ENCODE measurements around the gene MYH16. TPM values are rescaled to one million over a fixed set of nuclear protein-coding genes. Genes with fewer than 3 reads are reported as not detected.
A peak's percentile ranks its signal among the peaks of the same experiment; 100 is the strongest.
"Not testable (repeated sequence)": the region's sequence is repeated elsewhere in the genome, so short reads cannot be mapped to it uniquely, and the experiment has no call there.

MYH16 gene
- total RNA-seq, 1 experiment from 2014 or later, result 29.6 TPM

DNA sequence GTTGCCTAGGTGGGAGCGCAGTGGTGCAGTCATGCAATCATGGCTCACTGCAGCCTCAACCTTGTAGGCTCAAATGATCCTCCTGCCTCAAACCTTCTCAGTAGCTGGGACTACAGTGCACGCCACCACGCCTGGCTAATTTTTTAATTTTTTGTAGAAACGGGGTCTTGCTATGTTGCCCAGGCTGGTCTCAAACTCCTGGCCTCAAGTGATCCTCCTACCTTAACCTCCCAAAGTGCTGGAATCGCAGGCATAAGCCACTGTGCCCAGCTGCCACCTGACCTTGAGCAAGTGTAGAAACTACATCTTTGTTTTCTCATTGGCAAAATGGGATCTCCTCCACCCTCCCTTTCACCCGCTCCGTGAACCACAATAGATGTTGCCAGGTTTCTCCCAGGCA, 15.0 kb upstream of the MYH16 start:
- DNase-seq (ENCODE audit: low read depth), result no peak

- DNase-seq (ENCODE audit: low read depth), result no peak
These were observed 14.1 kb upstream of the MYH16 start for GRCh38 chr7:99258501-99258900.

- DNase-seq (ENCODE audit: low read depth), result no peak
These were observed 12.2 kb upstream of the MYH16 start for GRCh38 chr7:99260395-99260794.

- no peak for DNase-seq (ENCODE audit: low read depth)
These were observed 11.0 kb upstream of the MYH16 start for GRCh38 chr7:99261646-99262045.

- DNase-seq (ENCODE audit: low read depth), result no peak
These were observed 6.7 kb upstream of the MYH16 start for GRCh38 chr7:99265848-99266480.

- DNase-seq (ENCODE audit: low read depth), result peak; percentile 99
These were observed 5.2 kb upstream of the MYH16 start for GRCh38 chr7:99267481-99267840.

DNA sequence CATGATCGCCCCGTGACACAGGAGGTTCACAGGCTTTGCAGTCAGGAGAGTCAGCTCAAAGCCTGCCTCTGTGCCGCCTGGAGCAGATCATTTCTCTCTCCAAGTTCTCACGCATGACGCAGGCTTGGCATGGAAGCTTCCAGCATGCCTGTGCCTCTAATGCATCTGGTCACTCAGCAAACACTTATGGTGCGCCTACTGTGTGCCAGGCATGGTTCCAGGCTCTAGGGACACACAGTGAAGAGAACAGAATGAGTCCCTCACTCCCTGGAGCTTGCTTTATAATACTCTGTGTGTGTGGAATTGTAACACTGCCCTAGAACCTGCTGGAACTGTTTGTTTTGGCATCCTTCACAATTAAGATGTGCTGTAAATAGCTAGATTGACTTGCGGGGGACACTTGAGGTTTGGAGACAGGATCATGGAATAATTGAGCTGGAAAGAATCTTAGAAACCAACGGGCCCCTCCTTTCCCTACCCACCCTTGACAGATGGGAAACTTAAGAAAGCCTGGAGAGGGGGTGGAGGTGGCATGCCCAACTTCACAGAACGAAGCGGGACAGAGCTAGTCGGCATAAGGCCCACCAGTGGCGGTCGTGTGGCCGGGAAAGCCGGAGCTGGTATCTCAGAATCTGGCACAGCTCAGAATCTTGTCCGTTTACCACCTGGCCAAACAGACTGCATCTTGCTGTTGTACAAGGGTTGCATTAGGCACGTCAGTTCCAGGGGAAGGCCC, 4.6 kb upstream of the MYH16 start:
- DNase-seq (ENCODE audit: low read depth), result peak; percentile 86

DNA sequence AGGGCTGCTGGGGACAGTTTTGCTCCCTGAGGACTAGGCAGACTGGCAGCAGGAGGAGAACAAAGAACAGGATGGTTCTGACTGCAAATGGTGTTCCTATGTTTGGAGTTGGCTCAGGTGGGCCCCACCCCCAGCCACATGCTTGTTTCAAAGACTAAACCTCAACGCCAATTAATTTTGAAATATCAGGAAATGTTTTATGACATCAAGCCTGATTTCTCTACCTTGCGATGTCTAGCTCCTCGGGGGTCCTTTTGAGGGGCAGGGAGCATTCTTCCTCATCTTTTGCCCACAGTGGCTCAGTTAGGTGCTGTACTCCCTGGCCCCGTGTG, 4.1 kb upstream of the MYH16 start:
- no peak for DNase-seq (ENCODE audit: low read depth)

DNA sequence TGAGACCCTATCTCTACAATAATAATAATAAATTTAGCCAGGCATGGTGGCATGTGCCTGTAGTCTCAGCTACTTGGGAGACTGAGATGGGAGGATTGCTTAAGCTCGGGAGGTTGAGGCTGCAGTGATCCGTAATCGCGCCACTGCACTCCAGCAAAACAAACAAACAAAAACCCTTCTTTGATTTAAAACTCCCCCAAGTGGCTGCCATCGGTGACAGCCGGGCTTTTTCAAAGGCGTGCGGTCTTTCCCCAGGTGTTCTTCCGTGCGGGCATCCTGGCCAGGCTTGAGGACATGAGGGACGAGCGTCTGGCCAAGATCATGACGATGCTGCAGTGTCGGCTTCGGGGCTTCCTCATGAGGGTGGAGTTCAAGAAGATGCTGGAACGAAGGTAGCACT, 1.9 kb upstream of the MYH16 start:
- no peak for DNase-seq (ENCODE audit: low read depth)

GRCh38 chr7:99273561-99273960, 922 bp downstream of the MYH16 start:
- DNase-seq (ENCODE audit: low read depth), result not testable (repeated sequence)

GRCh38 chr7:99274908-99275307, 2.3 kb downstream of the MYH16 start:
- DNase-seq (ENCODE audit: low read depth), result peak; percentile 29

DNA sequence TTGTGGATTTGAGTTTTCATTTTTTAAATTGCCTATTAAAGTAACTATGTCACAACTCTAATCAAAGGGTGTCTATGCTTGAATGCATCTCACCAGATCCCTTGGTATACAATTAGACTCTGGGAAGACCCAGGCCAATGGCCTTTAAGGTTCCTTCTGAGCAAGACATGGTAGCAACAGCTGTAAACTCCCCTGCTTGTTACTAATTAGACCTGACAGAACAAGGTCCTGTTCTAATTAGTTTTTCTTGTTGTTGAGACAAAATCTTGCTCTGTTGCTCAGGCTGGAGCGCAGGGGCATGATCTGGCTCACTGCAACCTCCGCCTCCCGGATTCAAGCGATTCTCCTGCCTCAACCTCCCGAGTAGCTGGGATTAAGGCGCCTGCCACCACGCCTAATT, 2.9 kb downstream of the MYH16 start:
- no peak for DNase-seq (ENCODE audit: low read depth)

DNA sequence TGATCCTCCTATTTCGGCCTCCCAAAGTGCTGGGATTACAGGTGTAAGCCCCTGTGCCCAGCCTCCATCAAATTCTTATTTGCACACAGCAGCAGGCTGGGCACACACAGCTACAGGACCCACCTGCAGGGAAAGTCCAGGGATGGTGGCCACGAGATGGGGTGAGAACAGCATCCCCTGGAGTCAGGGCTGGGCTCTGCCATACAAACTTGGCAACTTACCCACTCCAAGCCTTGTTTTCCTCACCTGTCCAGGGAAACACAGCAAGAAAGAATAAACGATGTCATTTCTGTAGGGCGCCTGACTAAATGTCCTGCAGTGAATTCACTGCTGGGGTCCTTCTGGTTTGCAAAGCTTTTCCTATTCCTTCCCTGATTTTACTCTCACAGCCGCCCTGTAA, 5.5 kb downstream of the MYH16 start:
- DNase-seq (ENCODE audit: low read depth), result no peak

GRCh38 chr7:99284165-99284564, 11.5 kb downstream of the MYH16 start:
- DNase-seq (ENCODE audit: low read depth), result not testable (repeated sequence)

DNA sequence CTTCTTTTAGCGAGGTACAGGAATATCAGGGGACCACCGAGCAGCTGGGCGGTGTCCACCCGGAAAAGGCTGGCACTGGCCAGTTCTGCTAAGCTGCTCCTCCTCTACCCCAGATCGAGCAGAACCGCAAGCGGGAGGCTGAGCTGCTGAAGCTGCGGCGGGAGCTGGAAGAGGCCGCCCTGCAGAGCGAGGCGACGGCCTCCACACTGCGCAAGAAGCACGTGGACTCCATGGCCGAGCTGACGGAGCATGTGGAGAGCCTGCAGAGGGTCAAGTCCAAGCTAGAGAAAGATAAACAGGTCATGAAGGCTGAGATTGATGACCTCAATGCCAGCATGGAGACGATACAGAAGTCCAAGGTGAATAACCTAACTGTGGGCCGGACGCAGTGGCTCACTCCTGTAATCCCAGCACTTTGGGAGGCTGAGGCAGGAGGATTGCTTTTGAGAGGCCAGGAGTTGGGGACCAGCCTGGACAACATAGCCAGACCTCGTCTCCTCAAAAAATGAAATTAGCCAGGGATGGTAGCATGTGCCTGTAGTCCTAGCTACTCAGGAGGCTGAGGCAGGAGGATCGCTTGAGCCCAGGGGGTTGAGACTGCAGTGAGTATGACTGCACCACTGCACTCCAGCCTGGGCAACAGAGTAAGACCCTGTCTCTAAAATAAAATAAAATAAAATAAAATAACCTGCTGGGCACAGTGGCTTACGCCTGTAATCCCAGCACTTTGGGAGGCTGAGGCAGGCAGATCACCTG, 15.3 kb downstream of the MYH16 start:
- no peak for DNase-seq (ENCODE audit: low read depth)

DNA sequence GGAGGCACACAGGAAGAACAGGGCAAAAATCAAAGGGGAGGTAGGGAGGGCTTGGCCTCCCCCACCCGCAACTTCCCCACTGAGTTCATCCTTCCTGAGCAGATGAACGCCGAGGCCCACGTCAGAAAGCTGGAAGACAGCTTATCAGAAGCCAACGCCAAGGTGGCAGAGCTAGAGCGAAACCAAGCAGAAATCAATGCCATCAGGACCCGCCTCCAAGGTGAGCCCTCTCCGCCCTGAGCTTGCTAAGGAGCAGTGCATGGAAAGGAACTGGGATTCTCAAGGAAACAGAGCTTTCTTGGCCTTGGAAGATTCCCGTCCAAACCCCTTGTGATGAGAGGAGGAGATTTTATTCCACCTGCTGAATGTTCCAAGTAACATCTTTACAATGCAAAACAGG, 16.5 kb downstream of the MYH16 start:
- no peak for DNase-seq (ENCODE audit: low read depth)

DNA sequence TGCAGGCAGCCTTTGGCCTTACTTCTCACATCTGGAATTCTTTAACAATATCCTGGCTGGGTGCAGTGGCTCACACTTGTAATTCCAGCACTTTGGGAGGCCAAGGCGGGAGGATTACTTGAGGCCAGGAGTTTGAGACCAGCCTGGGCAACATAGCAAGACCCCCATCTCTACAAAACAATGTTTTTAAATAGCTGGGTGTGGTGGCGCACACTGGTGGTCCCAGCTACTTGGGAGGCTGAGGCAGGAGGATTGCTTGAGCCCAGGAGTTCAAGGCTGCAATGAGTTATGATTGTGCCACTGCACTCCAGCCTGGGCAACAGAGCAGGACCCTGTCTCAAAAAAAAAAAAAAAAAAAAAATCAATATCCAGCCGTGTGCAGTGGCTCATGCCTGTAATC, 17.5 kb downstream of the MYH16 start:
- not testable (repeated sequence) for DNase-seq (ENCODE audit: low read depth)

- DNase-seq (ENCODE audit: low read depth), result no peak
These were observed 18.5 kb downstream of the MYH16 start for GRCh38 chr7:99290980-99291607.

DNA sequence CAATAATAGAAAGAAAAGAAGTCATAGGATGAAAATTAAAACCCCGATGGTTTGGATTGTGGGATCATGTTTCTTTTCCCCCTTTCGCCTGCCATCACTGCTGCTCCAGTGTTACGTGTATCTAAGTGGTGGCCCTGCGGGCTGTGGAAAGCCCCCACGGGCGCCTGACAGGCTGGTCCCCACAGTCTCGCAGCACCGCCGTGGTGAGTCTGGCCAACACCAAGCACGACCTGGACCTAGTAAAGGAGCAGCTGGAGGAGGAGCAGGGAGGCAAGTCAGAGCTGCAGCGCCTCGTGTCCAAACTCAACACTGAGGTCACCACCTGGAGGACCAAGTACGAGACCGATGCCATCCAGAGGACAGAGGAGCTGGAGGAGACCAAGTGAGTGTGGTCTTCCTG, 19.5 kb downstream of the MYH16 start:
- no peak for DNase-seq (ENCODE audit: low read depth)

DNA sequence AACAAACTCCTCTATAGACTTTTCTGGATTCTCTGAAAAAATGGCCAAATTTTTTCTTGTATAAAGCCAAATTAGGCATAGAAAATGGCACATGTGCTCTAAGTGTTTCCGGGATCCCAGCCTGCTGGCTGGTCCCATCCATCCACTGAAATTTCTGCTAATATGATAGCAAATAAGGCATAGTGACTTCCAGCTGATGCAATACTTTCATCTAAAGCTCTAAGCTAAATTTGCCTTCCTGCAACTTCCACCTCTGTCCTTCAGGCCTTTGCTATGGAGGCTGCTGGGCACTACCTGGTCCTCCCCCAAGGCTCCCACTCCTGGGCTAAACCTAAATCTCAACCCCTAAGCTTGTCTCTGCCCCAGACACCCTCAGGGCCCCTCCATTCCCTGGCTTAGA, 20.5 kb downstream of the MYH16 start:
- no peak for DNase-seq (ENCODE audit: low read depth)

- no peak for DNase-seq (ENCODE audit: low read depth)
These were observed 21.0 kb downstream of the MYH16 start for GRCh38 chr7:99293650-99294049.

GRCh38 chr7:99296471-99296870, 23.8 kb downstream of the MYH16 start:
- no peak for DNase-seq (ENCODE audit: low read depth)

Data from HT1080 (cell line).